ENCODE data around the gene CCNL2.

CCNL2 gene

DNA sequence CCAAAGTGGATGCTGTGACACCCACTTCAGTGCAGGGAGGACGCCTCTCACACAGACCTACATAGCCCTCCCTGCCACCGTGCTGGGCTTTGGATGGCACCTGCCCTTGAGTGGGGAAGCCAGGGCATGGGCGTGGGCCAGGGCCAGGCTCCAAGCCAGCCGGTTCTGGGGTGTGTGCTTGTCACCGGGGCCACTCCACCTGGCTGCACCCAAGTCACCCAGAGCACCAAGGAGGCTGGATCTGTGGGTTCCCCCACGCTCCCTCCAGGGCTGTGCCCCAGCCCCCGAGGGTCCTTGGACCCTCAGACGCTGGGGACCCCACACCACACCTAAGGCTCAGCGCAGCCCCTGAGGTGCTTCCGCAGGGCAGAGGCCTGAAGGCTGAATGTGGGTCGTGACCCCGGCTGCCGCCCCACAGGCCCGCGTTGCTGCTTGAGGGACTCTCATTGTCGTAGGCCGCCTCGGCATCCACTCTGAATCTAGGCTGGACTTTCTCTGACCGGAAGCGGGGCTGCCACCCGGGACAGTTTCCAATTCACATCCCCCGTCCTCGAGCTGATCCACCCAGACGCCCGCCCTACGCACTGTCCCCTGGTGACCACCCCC lies 42.2 kb downstream of the CCNL2 start:
- H3K4me3 ChIP-seq (ENCODE audit: low read depth, low read length): peak overlapping the region; percentile 77
- no peak for DNase-seq (ENCODE audit: low read depth, low spot score)
- in situ Hi-C loops (cut with HindIII; ENCODE audit: low sequenced_read_pairs): no loop called here

DNA sequence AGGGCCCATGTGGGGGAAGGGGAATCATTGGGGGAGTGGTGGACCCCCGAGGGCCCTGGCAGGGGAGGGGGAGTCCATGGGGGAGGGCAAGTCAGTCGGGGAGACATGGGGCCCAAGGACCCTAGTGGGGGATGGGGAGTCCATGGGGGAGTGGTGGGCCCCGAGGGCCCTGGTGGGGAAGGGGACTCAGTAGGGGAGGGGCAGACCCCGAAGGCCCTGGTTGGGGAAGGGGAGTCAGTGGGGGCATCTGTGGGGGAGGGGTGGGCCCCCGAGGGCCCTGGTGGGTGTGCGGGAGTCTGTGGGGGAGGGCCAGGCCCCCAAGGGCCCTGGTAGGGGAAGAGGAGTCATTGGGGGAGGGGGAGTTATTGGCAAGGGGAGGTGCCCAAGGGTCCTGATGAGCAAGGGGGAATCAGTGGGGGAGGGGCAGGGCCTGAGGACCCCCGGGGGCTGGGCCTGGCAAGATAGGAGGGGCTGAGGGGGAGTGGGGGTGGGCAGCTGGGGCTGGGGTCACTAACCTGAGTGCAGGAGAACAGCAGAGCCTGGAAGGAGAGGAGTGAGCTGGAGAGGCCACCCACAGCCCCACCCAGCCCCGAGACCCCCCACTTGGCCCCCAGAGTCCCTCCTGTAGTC lies 42.9 kb downstream of the CCNL2 start:
- TF ChIP-seq, protein P1, sequence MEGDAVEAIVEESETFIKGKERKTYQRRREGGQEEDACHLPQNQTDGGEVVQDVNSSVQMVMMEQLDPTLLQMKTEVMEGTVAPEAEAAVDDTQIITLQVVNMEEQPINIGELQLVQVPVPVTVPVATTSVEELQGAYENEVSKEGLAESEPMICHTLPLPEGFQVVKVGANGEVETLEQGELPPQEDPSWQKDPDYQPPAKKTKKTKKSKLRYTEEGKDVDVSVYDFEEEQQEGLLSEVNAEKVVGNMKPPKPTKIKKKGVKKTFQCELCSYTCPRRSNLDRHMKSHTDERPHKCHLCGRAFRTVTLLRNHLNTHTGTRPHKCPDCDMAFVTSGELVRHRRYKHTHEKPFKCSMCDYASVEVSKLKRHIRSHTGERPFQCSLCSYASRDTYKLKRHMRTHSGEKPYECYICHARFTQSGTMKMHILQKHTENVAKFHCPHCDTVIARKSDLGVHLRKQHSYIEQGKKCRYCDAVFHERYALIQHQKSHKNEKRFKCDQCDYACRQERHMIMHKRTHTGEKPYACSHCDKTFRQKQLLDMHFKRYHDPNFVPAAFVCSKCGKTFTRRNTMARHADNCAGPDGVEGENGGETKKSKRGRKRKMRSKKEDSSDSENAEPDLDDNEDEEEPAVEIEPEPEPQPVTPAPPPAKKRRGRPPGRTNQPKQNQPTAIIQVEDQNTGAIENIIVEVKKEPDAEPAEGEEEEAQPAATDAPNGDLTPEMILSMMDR (IDR thresholded peaks at IDR 0.05; ENCODE audit: low read depth, low read length): no peak
- in situ Hi-C loops (cut with HindIII; ENCODE audit: low sequenced_read_pairs): no loop called here
- H3K4me3 ChIP-seq (ENCODE audit: low read depth, low read length): peak overlapping the region; percentile 77
- no peak for DNase-seq (ENCODE audit: low read depth, low spot score)

More for the DNA sequence above, 42.2 kb downstream of the CCNL2 start:
- TF ChIP-seq, protein P1 (IDR thresholded peaks at IDR 0.05; ENCODE audit: low read depth, low read length): no peak

DNA sequence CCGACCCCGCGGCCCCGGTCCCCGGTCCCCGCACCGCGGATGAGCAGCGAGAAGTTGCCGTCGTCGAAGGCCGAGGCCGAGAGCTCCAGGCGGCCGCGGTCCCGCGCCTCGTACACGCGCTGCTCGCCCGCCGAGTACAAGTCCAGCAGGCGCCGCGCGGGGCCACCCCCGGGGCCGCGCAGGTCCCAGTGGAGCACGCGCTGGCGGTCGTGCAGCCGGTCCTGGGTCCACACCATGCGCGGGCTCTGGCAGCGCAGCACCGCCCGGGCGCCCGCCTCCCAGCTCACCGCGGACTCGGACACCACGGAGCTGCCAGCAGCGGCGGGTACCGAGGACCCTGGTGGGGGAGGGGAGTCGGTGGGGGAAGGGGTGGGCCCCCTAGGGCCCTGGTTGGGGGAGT lies 43.7 kb downstream of the CCNL2 start:
- DNase-seq (ENCODE audit: low read depth, low spot score): no peak
- peak overlapping the region; percentile 5 for H3K4me3 ChIP-seq (ENCODE audit: low read depth, low read length)
- TF ChIP-seq, protein P1 (IDR thresholded peaks at IDR 0.05; ENCODE audit: low read depth, low read length): no peak
- in situ Hi-C loops (cut with HindIII; ENCODE audit: low sequenced_read_pairs): no loop called here

DNA sequence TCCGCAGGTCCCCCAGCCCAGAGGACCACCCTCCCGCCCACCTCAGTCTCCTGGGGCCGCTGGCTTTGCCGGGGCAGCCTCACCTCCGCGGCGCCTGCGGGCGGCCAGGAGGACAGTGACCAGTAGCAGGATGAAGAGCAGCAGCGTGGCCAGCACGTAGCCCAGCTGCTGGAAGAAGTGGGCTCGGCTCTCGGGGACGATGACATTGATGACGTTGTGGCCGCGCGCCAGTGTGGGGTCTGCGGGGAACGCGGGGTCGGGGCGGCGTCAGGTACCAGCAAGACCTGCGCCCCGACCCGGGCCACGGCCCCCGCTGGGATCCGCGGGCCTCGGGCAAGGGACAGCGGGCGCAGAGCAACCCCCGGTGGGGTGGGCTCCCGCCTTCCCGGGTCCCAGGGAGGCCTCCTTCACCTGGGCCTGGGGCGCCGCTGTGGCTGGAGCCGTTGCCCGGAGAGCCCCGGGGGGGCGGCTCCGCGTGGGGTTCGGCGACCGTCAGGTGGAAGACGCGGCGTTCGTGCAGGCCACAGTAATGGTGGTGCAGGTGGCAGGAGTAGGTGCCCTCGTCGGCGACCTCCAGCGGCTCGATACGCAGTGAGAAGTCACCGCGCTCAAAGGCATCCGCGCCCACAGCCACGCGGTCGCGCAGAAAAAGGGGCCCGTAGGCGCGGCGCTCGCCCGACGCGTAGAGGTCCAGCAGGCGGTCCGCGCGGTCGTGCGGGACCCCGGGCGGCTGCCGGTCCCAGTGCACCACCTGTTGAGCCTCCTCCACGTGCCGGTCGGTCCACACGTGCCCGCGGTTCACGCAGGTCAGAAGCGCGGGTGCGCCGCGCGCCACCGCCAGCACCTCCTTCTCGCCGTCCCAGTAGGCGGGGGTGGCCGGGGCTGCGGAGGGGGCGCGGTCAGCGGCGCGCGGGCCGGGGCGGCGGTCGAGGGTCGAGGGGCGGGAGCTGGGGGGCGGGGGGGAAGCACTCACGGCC lies 44.6 kb downstream of the CCNL2 start:
- H3K4me3 ChIP-seq (ENCODE audit: low read depth, low read length): no peak overlapping the region
- DNase-seq (ENCODE audit: low read depth, low spot score): no peak
- TF ChIP-seq, protein P1 (IDR thresholded peaks at IDR 0.05; ENCODE audit: low read depth, low read length): no peak

DNA sequence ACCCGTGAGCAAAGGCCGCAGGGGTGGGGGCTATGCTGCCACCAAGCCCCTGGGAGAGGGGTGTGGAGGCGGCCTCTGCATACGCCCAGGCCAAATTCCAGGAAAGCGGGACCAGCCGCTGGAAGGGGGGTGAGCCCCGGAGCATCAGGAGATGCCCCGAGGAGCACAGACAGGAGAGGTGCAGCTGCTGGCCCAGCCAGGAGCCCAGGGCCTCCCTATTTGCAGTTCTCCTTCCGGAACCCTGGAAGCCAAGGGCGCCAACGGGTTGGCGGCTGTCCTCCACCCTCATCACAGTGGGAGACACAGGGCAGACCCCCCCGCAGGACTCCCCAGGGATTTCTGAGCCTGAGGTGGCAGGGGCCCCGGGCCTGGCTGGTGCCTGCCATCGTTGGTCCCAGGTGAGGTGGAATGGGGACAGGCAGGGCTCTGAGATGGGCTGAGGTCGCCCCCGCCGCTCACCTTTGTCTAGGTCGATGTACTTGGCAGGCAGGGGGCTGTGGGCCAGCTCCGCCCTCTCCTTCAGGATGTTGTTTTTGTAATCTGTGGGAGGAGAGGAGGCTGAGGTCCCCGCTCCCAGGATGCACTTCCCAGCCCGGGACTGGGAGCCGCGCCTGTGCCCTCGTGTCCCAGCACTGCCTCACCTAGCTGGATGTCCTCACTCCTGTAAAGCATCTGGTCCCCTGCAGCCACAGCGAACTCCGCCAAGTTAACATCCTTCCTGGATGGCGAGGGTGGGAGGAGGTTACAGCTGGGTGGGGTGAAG lies 45.6 kb downstream of the CCNL2 start:
- TF ChIP-seq, protein P1 (IDR thresholded peaks at IDR 0.05; ENCODE audit: low read depth, low read length): no peak
- in situ Hi-C loops (cut with HindIII; ENCODE audit: low sequenced_read_pairs): no loop called here
- no peak for DNase-seq (ENCODE audit: low read depth, low spot score)
- no peak overlapping the region for H3K4me3 ChIP-seq (ENCODE audit: low read depth, low read length)

More for the DNA sequence above, 44.6 kb downstream of the CCNL2 start:
- in situ Hi-C loops (cut with HindIII; ENCODE audit: low sequenced_read_pairs): no loop called here
